Panc1 (cell line): ENCODE measurements around the gene NCKAP5. TPM values are rescaled to one million over a fixed set of nuclear protein-coding genes. Genes with fewer than 3 reads are reported as not detected.

Experiments used
- ATAC-seq: fragments of 200-7000 bp; cut with Tn5 transposase; 2 replicates; pipeline ENCODE4 v1.9.1; 2020; ENCODE audit warnings: mild to moderate bottlenecking, moderate library complexity
- BruUV-seq: library from RNA; stranded (reverse); fragments of 400-500 nt; replicated peaks from 2 replicates; lab custom pipeline; 2021; lab: Mats Ljungman, UMichigan
- CTCF ChIA-PET: fragments of 300-600 bp; sonication (Branson Sonifier 250); formaldehyde crosslinking; loops from one replicate; lab custom pipeline; 2022; ENCODE audit warnings: antibody characterized with exemption; lab: Charles Lee
- POLR2A ChIA-PET: fragments of 300-600 bp; sonication (Branson Sonifier 250); formaldehyde crosslinking; loops from one replicate; lab custom pipeline; 2022; ENCODE audit warnings: antibody characterized with exemption; lab: Charles Lee
- DNase-seq: peaks from one replicate; pipeline ENCODE4 v3.0.0-alpha.2; 2010; ENCODE audit warnings: low read depth, low spot score
- H3K27ac ChIP-seq: 2 replicates; pipeline ENCODE4 v1.5.1; 2011; ENCODE audit warnings: mild to moderate bottlenecking, low read length, inconsistent platforms
- H3K27me3 ChIP-seq: fragments of 200-500 bp; sonication (Bioruptor generic); 2 replicates; pipeline ENCODE4 v1.6.0; 2014; ENCODE audit warnings: low read length, inconsistent platforms; ENCODE audit not compliant: control insufficient read depth, insufficient read depth
- H3K36me3 ChIP-seq: fragments of 200-500 bp; sonication (Bioruptor generic); 2 replicates; pipeline ENCODE4 v1.5.1; 2014; ENCODE audit warnings: inconsistent platforms, mild to moderate bottlenecking, low read length, moderate library complexity; ENCODE audit not compliant: control insufficient read depth, insufficient read depth
- H3K4me1 ChIP-seq: 2 replicates; pipeline ENCODE4 v1.5.1; 2011; ENCODE audit warnings: inconsistent platforms, mild to moderate bottlenecking, low read length, moderate library complexity; ENCODE audit not compliant: control insufficient read depth, insufficient read depth
- H3K4me3 ChIP-seq, 2 experiments: 2 replicates each; pipeline ENCODE4 v1.5.1; 2011 to 2012; ENCODE audit warnings: low read depth in 2 of 2, low read length in 2 of 2, mild to moderate bottlenecking in 2 of 2, inconsistent platforms in 1 of 2, moderate library complexity in 1 of 2
- H3K9me3 ChIP-seq: fragments of 200-500 bp; sonication (Bioruptor generic); 2 replicates; pipeline ENCODE4 v1.5.1; 2014; ENCODE audit warnings: low read depth, mild to moderate bottlenecking, inconsistent platforms, low read length, moderate library complexity; ENCODE audit not compliant: control insufficient read depth, insufficient read depth
- POLR2AphosphoS5 ChIP-seq: IDR thresholded peaks from 2 replicates; pipeline ENCODE4 v1.6.1; 2012; ENCODE audit warnings: mild to moderate bottlenecking, low read depth, low read length, moderate library complexity
- REST ChIP-seq, 2 experiments: IDR thresholded peaks; 2 replicates each; pipeline ENCODE4 v1.6.1; 2011 to 2012; ENCODE audit warnings: low read depth in 2 of 2, control low read depth in 1 of 2, low read length in 1 of 2, mild to moderate bottlenecking in 1 of 2, moderate library complexity in 1 of 2; ENCODE audit not compliant: insufficient read depth in 1 of 2
- SIN3A ChIP-seq: IDR thresholded peaks from 2 replicates; pipeline ENCODE4 v1.6.1; 2012; ENCODE audit warnings: low read depth, mild to moderate bottlenecking, low read length, moderate library complexity, borderline replicate concordance; ENCODE audit not compliant: insufficient read depth
- TCF7L2 ChIP-seq: IDR thresholded peaks from 2 replicates; pipeline ENCODE4 v1.6.1; 2011; ENCODE audit warnings: mild to moderate bottlenecking, low read depth, low read length, inconsistent platforms
- in situ Hi-C: cut with HindIII; loops from 2 replicates; pipeline ENCODE4 v1.10.0; 2016; ENCODE audit warnings: low sequenced_read_pairs, low pct_unique_long_range_greater_than_20kb
- intact Hi-C: fragments of 100-400 bp; cut with micrococcal nuclease; formaldehyde crosslinking; loops from one replicate; pipeline ENCODE4 v1.10.0; 2022; ENCODE audit not compliant: unreplicated experiment
- total RNA-seq: library from RNA; stranded (reverse); gene quantifications from one replicate; pipeline ENCODE4 v1.2.1, GENCODE V29; 2021; ENCODE audit not compliant: unreplicated experiment
- TF ChIP-seq, protein P1 (sequence below): fragments of 450-650 bp; IDR thresholded peaks from 2 replicates; pipeline ENCODE4 v1.5.1; 2017; ENCODE audit warnings: mild to moderate bottlenecking

Gene NCKAP5
- total RNA-seq, 1 experiment from 2014 or later = 0.10 TPM

DNA sequence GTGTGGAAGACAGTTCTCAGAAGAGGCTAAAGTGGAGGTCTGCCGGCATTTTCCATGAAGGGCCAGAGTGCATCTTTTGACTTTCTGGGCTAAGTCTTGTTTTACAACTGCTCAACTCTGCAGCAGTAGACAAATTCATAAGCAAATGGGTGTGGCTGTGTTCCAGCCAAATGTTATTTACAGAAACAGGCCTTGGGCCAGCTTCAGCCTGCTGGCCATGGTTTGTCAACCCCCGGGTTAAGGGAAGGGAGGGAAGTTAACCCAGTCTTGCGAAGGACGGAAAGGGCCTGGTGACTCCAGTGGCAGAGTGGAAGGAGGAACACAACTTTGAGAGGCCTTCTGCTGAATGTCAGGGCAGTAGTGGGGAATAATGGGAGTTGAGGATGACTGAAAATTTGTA lies 34.3 kb upstream of the NCKAP5 start:
- Histone ChIP-seq H3K4me1 (no peaks in the 10 kb centered on the region), H3K4me3 (no peak overlapping the region), H3K36me3 (no peaks in the 10 kb centered on the region), H3K27me3 (no peaks in the 10 kb centered on the region), H3K27ac (no peak overlapping the region), H3K9me3 (no peaks in the 10 kb centered on the region)
- ATAC-seq = no peak
- no peak for DNase-seq
- ChIA-PET CTCF (no interaction called here), POLR2A (no interaction called here)
- intact Hi-C loops (no loop called here), in situ Hi-C loops (no loop called here)
- TF ChIP-seq SIN3A (no peak), REST (IDR thresholded peaks at IDR 0.05; ENCODE audit: insufficient read depth in 1 of 2, low read depth in 2 of 2, low read length in 1 of 2) (no peak), POLR2AphosphoS5 (no peak), TCF7L2 (no peak)
- TF ChIP-seq, protein P1, sequence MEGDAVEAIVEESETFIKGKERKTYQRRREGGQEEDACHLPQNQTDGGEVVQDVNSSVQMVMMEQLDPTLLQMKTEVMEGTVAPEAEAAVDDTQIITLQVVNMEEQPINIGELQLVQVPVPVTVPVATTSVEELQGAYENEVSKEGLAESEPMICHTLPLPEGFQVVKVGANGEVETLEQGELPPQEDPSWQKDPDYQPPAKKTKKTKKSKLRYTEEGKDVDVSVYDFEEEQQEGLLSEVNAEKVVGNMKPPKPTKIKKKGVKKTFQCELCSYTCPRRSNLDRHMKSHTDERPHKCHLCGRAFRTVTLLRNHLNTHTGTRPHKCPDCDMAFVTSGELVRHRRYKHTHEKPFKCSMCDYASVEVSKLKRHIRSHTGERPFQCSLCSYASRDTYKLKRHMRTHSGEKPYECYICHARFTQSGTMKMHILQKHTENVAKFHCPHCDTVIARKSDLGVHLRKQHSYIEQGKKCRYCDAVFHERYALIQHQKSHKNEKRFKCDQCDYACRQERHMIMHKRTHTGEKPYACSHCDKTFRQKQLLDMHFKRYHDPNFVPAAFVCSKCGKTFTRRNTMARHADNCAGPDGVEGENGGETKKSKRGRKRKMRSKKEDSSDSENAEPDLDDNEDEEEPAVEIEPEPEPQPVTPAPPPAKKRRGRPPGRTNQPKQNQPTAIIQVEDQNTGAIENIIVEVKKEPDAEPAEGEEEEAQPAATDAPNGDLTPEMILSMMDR = no peak
- no TSS peak for BruUV-seq

GRCh38 chr2:133600266-133600928 lies 32.1 kb upstream of the NCKAP5 start:
- Histone ChIP-seq H3K27me3 (no peaks in the 10 kb centered on the region), H3K36me3 (no peaks in the 10 kb centered on the region), H3K4me3 (no peak overlapping the region), H3K9me3 (no peaks in the 10 kb centered on the region), H3K27ac (no peak overlapping the region), H3K4me1 (no peaks in the 10 kb centered on the region)
- ATAC-seq = no peak
- DNase-seq = no peak
- intact Hi-C loops = no loop called here
- no peak for TF ChIP-seq TCF7L2
- no peak for TF ChIP-seq POLR2AphosphoS5
- TF ChIP-seq REST (IDR thresholded peaks at IDR 0.05; ENCODE audit: insufficient read depth in 1 of 2, low read depth in 2 of 2, low read length in 1 of 2) = no peak
- TF ChIP-seq SIN3A = no peak
- TF ChIP-seq, protein P1 = no peak
- POLR2A ChIA-PET = no interaction called here
- CTCF ChIA-PET = no interaction called here
- BruUV-seq = no TSS peak
- in situ Hi-C loops = no loop called here
